HepG2 (cell line): ENCODE data around the gene LRRC45. TPM values are rescaled to one million over a fixed set of nuclear protein-coding genes. Genes with fewer than 3 reads are reported as not detected.

Experiments used
- ATAD3A ChIP-seq: sonication (generic); formaldehyde crosslinking; IDR thresholded peaks from 2 replicates; pipeline ENCODE4 v1.4.0; 2020; ENCODE audit warnings: missing genetic modification reagents
- FOSL1 ChIP-seq: sonication (generic); formaldehyde crosslinking; IDR thresholded peaks from 2 replicates; pipeline ENCODE4 v1.9.0; 2021; ENCODE audit warnings: missing genetic modification reagents, borderline replicate concordance
- FOXA3 ChIP-seq: IDR thresholded peaks from 2 replicates; pipeline ENCODE4 v1.6.1; 2016; ENCODE audit warnings: missing genetic modification reagents, missing compliant biosample characterization
- GMEB1 ChIP-seq: sonication (generic); formaldehyde crosslinking; IDR thresholded peaks from 2 replicates; pipeline ENCODE4 v1.5.1; 2020; ENCODE audit warnings: missing genetic modification reagents, mild to moderate bottlenecking, borderline replicate concordance
- GZF1 ChIP-seq: sonication (generic); formaldehyde crosslinking; IDR thresholded peaks from 2 replicates; pipeline ENCODE4 v1.5.1; 2020; ENCODE audit warnings: mild to moderate bottlenecking, missing genetic modification reagents
- HCFC1 ChIP-seq: fragments of 150-350 bp; IDR thresholded peaks from 2 replicates; pipeline ENCODE4 v1.6.1; 2014; ENCODE audit warnings: low read depth, low read length
- HOXA9 ChIP-seq: sonication (generic); formaldehyde crosslinking; IDR thresholded peaks from 2 replicates; pipeline ENCODE4 v1.8.1; 2022; ENCODE audit warnings: missing genetic modification reagents, mild to moderate bottlenecking, moderate library complexity, borderline replicate concordance
- KAT2B ChIP-seq: fragments of 150-350 bp; IDR thresholded peaks from 2 replicates; pipeline ENCODE4 v1.6.1; 2014; ENCODE audit warnings: low read depth, low read length, borderline replicate concordance
- KLF11 ChIP-seq: IDR thresholded peaks from 2 replicates; pipeline ENCODE4 v1.6.1; 2016; ENCODE audit warnings: missing compliant biosample characterization
- SNRNP70 ChIP-seq: fragments of 200-400 bp; formaldehyde crosslinking; IDR thresholded peaks from 2 replicates; pipeline ENCODE4 v1.6.1; 2017; ENCODE audit warnings: mild to moderate bottlenecking, low read depth, low read length, moderate library complexity
- SYNCRIP ChIP-seq: fragments of 200-400 bp; formaldehyde crosslinking; IDR thresholded peaks from 2 replicates; pipeline ENCODE4 v1.6.1; 2018; ENCODE audit warnings: mild to moderate bottlenecking, low read depth, low read length; ENCODE audit not compliant: insufficient read depth
- XRCC5 ChIP-seq: fragments of 200-400 bp; formaldehyde crosslinking; optimal IDR thresholded peaks from 2 replicates; pipeline ENCODE3; 2017; ENCODE audit warnings: mild to moderate bottlenecking, low read length
- ZFAT ChIP-seq: sonication (generic); formaldehyde crosslinking; conservative IDR thresholded peaks from 2 replicates; pipeline ENCODE4 v1.8.1; 2023; ENCODE audit warnings: missing genetic modification reagents, inconsistent platforms
- ZFYVE20 ChIP-seq: sonication (generic); formaldehyde crosslinking; IDR thresholded peaks from 2 replicates; pipeline ENCODE4 v1.8.0; 2023; ENCODE audit warnings: low read depth, mild to moderate bottlenecking, moderate library complexity, missing genetic modification reagents, borderline replicate concordance
- ZNF232 ChIP-seq: sonication (generic); formaldehyde crosslinking; IDR thresholded peaks from 2 replicates; pipeline ENCODE4 v1.4.0; 2020; ENCODE audit warnings: missing genetic modification reagents, borderline replicate concordance
- ZNF383 ChIP-seq: sonication (generic); formaldehyde crosslinking; IDR thresholded peaks from 2 replicates; pipeline ENCODE4 v1.4.0; 2020; ENCODE audit warnings: missing genetic modification reagents, mild to moderate bottlenecking, borderline replicate concordance
- ZNF503 ChIP-seq: sonication (generic); formaldehyde crosslinking; IDR thresholded peaks from 2 replicates; pipeline ENCODE4 v1.4.0; 2020; ENCODE audit warnings: missing genetic modification reagents
- ZNF605 ChIP-seq: sonication (generic); formaldehyde crosslinking; IDR thresholded peaks from 2 replicates; pipeline ENCODE4 v1.8.0; 2022; ENCODE audit warnings: mild to moderate bottlenecking, missing genetic modification reagents
- ZNF674 ChIP-seq: sonication (generic); formaldehyde crosslinking; IDR thresholded peaks from 2 replicates; pipeline ENCODE4 v1.5.0; 2020; ENCODE audit warnings: low read depth, mild to moderate bottlenecking, missing genetic modification reagents
- ZNF678 ChIP-seq: sonication (generic); formaldehyde crosslinking; IDR thresholded peaks from 2 replicates; pipeline ENCODE4 v1.4.0; 2020; ENCODE audit warnings: mild to moderate bottlenecking, missing genetic modification reagents
- ZNF772 ChIP-seq: sonication (generic); formaldehyde crosslinking; IDR thresholded peaks from 2 replicates; pipeline ENCODE4 v1.5.0; 2020; ENCODE audit warnings: mild to moderate bottlenecking, missing genetic modification reagents
- ZNF792 ChIP-seq: IDR thresholded peaks from 2 replicates; pipeline ENCODE4 v1.6.1; 2016
- ZNF816 ChIP-seq: sonication (generic); formaldehyde crosslinking; IDR thresholded peaks from 2 replicates; pipeline ENCODE4 v1.8.0; 2022; ENCODE audit warnings: missing genetic modification reagents, mild to moderate bottlenecking, borderline replicate concordance
- ZSCAN20 ChIP-seq: sonication (generic); formaldehyde crosslinking; IDR thresholded peaks from 2 replicates; pipeline ENCODE4 v1.4.0; 2020; ENCODE audit warnings: missing genetic modification reagents, mild to moderate bottlenecking, borderline replicate concordance
- ZSCAN30 ChIP-seq: sonication (generic); formaldehyde crosslinking; IDR thresholded peaks from 2 replicates; pipeline ENCODE4 v1.5.0; 2020; ENCODE audit warnings: mild to moderate bottlenecking, missing genetic modification reagents
- polyA plus RNA-seq, 8 experiments: library from polyadenylated mRNA; depleted of rRNA in 3 of 8; stranded (reverse) in 7 of 8; unstranded in 1 of 8; fragments of >200 nt; fragmentation: Illumina TruSeq in 4 of 8; extraction: Trizol in 4 of 8; gene quantifications; 2 replicates each; pipeline versions ENCODE4 v1.2.1 to v1.2.3, GENCODE V29; 2011 to 2016; ENCODE audit warnings: low read depth in 4 of 8, missing spikeins in 1 of 8, mixed read lengths in 1 of 8; ENCODE audit not compliant: insufficient read depth in 1 of 8
- total RNA-seq, 5 experiments: library from RNA; depleted of rRNA; stranded (reverse); fragments of >200 nt; fragmentation: Illumina TruSeq; extraction: Trizol; gene quantifications; 2 replicates each; pipeline ENCODE4 v1.2.3, GENCODE V29; 2016; ENCODE audit warnings: low read depth in 1 of 5

The LRRC45 gene
- total and polyA plus RNA-seq, 2 of the 13 experiments (the other 11 are each of a cell fraction or from before 2014, with no cell fraction given) = 11.6 to 48.1 TPM

GRCh38 chr17:82037092-82037888 lies 14.2 kb downstream of the LRRC45 start, which contains the start of gene DCXR (continued):
- TF ChIP-seq ZNF816 (CRISPR knock-in tag) (peak; percentile 92; the same call in 1 of the 2 replicates), ATAD3A (peak; percentile 77; the same call in 1 of the 2 replicates), SYNCRIP (no peak), GZF1 (no peak), ZNF383 (0 out of 2 replicates have a peak, but pooled peaks have one; percentile 84), ZNF792 (peak; percentile 90; the same call in 1 of the 2 replicates), HCFC1 (0 out of 2 replicates have a peak, but pooled peaks have one; percentile 9), ZSCAN20 (CRISPR knock-in tag) (peak; percentile 51; the same call in 1 of the 2 replicates), HOXA9 (0 out of 2 replicates have a peak, but pooled peaks have one; percentile 53), GMEB1 (CRISPR knock-in tag) (peak; percentile 77), XRCC5 (peak; percentile 98), FOXA3 (CRISPR knock-in tag) (peak; percentile 22; the same call in 1 of the 2 replicates), SNRNP70 (no peak; the same call in 1 of the 2 replicates), KLF11 (CRISPR knock-in tag) (peak; percentile 96; the same call in 1 of the 2 replicates), ZNF678 (CRISPR knock-in tag) (peak; percentile 93; the same call in 1 of the 2 replicates), KAT2B (no peak), ZFAT (no peak), ZNF503 (no peak), ZNF605 (CRISPR knock-in tag) (no peak), ZFYVE20 (CRISPR knock-in tag) (no peak), ZSCAN30 (0 out of 2 replicates have a peak, but pooled peaks have one; percentile 57), ZNF674 (CRISPR knock-in tag) (peak; percentile 72; the same call in 1 of the 2 replicates), FOSL1 (no peak), ZNF232 (CRISPR knock-in tag) (no peak), ZNF772 (CRISPR knock-in tag) (peak; percentile 92)
